GM12874 (cell line): ENCODE results near the gene TPRX1.

Experiments
- TF ChIP-seq, protein P1 (sequence below): IDR thresholded peaks from 2 replicates; pipeline ENCODE4 v1.5.1; 2011; ENCODE audit warnings: low read depth, mild to moderate bottlenecking, control low read depth, low read length, moderate library complexity; ENCODE audit not compliant: insufficient read depth

TPRX1 gene

DNA sequence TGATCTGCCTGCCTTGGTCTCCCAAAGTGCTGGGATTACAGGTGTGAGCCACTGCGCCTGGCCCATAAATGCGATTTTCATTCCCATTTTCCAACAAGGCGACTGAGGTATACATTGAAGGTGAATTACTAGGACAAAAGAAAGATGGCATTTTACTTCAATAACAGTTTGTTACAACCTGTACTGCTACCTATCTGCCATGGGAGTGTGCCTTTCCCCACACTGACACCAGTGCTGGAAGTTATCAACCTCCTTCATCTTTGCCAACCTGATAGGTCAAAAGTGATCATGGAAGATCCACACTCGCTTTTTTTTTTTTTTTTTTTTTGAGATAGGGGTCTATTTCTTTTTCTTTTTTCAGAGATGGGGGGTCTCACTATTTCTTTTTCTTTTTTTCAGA lies 28.4 kb upstream of the TPRX1 start:
- TF ChIP-seq, protein P1, sequence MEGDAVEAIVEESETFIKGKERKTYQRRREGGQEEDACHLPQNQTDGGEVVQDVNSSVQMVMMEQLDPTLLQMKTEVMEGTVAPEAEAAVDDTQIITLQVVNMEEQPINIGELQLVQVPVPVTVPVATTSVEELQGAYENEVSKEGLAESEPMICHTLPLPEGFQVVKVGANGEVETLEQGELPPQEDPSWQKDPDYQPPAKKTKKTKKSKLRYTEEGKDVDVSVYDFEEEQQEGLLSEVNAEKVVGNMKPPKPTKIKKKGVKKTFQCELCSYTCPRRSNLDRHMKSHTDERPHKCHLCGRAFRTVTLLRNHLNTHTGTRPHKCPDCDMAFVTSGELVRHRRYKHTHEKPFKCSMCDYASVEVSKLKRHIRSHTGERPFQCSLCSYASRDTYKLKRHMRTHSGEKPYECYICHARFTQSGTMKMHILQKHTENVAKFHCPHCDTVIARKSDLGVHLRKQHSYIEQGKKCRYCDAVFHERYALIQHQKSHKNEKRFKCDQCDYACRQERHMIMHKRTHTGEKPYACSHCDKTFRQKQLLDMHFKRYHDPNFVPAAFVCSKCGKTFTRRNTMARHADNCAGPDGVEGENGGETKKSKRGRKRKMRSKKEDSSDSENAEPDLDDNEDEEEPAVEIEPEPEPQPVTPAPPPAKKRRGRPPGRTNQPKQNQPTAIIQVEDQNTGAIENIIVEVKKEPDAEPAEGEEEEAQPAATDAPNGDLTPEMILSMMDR: no peak

DNA sequence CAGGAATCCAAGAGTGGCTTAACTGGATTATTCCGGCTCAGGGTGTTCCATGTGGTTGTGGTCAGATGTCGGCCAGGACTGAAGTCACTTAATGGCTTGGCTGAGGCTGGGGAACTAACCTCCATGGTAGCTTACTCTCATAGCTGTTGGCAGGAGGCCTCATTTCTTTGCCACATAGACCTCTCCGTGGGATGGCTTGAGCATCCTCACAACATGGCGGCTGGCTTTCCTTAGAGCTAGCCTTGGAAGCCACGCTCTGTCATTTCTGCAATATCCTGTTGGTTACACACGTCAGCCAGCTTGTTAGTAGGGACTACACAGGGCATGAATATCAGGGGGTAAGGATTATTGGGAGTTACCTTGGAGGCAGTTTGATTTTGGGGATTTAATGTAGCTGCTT lies 22.4 kb upstream of the TPRX1 start:
- TF ChIP-seq, protein P1: no peak

DNA sequence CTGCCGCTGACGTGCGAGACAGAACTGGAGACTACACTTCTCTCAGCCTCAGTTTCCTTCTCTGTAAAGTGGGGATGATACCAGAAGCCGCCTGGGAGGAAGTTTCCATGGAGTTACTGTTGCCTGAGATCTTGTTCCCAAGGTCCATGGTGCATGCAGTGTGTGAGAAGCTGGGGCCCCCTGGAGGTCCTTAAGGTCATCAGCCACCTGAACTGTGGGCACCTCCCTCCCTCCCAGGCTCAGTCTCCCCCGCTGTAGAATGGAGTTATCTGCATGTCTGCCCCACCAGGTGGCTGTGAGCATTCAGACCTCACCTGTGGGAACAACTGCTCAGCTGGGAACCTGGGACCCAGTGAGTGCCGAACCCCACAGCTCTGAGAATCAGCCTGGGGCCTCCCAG lies 20.0 kb upstream of the TPRX1 start:
- TF ChIP-seq, protein P1: no peak

DNA sequence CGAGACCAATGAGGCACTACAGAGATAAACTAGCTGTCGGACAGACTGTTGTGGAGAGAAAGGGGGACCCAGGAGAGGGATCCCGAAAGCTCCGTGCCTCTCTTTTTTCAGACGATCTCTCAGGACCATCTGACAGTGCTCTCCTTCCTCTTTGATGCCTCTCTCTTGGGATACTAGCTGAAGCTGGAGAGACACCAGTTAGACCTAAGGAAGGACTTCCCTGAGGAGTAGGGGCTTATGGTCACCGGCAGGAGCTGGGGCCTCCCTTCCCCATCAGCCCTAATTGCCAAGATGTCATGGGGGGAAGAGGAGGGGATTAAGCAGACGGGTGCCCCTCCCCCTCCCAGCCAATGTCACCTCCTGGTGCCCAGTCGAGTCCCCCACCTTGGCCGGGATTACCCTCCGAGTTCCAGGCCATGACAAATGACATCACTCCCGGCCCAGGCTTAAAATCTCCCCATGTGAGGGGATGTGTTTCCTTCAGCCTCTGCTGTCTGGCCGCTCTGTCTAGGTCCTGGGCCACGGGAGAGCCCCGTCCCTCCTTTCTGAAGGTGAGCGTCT lies 17.2 kb upstream of the TPRX1 start, which contains the start of gene CRX:
Gene CRX (plus strand): TSS at position 478 of the 561 bp plus-strand sequence. CDS start 12,507 bp downstream, outside the sequence.
- TF ChIP-seq, protein P1: no peak

DNA sequence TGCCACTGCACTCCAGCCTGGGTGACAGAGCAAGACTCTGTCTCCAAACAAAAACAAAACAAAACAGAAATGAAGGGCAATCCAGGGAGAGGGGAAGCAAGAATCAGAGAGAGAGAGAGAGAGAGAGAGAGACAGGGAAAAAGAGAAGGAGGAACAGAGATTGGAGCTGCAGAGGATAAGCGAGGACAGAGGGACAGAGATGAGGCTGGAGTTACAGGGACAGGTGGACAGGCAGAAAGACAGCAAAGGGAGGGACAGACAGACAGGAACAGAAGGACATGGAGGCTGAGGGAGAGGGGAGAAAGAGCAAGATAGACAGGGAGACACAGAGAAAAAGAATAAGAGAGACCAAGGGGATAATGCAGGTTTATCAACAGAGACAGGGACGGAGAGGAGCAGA lies 16.1 kb upstream of the TPRX1 start:
- TF ChIP-seq, protein P1: no peak

DNA sequence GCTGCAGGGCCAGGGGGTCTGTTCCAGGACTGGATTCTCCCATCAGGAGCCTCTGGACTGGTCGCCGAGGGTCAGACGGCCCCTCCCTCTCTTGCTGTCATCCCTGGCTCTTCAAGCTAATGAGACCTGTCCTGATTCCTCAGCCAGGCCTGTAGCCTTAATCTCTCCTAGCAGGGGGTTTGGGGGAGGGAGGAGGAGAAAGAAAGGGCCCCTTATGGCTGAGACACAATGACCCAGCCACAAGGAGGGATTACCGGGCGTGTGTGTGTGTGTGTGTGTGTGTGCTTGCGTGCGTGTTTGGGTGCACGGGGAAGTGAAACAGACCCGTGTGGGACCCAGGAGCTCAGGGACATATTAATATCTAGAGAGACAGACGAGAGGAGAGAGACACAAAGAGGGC lies 15.5 kb upstream of the TPRX1 start:
- TF ChIP-seq, protein P1: no peak

DNA sequence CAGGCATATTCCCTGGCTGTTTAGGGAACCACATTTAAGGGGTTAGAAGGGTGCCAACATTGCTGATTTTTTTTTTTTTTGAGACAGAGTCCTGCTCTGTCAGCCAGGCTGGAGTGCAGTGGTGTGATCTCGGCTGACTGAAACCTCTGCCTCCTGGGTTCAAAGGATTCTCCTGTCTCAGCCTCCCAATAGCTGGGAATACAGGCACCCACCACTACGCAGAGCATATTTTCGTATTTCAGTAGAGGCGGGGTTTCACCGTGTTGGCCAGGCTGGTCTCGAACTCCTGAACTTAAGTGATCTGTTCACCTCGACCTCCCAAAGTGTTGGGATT lies 9.6 kb upstream of the TPRX1 start:
- TF ChIP-seq, protein P1: no peak
